CD4-positive, alpha-beta T cell treated with Interleukin-2 at 100 ng/mL for 4 hours (primary cell): ENCODE measurements around the gene PAXX.

Experiments
- DNase-seq: peaks from one replicate; pipeline ENCODE4 v3.0.0-alpha.2; 2020; ENCODE audit warnings: low spot score

PAXX gene

GRCh38 chr9:136953771-136954269, 38.4 kb upstream of the PAXX start:
- no peak for DNase-seq

DNA sequence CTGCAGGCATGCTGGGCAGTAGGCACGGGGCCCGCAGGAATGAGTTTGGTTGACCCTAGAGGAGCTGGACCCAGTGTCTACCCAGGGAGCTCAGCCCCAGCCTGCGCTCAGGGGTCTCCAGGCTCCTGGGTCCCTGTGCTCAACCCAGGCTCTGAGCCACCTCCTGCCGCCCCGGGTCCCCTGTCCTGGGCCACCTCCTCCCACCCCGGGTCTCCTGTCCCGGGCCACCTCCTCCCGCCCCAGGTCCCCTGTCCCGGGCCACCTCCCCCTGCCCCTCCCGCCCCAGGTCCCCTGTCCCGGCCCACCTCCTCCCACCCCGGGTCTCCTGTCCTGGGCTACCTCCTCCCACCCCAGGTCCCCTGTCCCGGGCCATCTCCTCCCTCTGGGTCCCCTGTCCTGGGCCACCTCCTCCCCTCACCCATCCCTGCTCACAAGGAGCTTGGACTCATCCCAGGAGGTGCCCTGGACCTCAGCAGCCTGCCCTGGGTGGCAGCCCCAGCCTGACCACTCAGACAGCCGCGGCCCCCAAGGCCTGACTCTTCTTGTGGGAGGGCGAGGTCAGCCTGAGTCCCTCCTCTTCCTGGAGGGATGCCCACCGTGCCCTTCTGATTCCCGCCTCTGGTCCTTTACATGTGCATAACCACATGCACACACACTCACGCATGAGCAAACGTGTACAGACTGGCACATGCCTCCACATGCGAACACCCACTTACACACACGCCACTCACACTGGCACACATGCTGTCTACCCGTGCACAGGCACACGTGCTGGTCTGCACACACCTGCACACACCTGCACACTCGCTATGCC, 37.7 kb upstream of the PAXX start:
- no peak for DNase-seq

- no peak for DNase-seq
Measured at GRCh38 chr9:136955202-136955942, 36.9 kb upstream of the PAXX start.

DNA sequence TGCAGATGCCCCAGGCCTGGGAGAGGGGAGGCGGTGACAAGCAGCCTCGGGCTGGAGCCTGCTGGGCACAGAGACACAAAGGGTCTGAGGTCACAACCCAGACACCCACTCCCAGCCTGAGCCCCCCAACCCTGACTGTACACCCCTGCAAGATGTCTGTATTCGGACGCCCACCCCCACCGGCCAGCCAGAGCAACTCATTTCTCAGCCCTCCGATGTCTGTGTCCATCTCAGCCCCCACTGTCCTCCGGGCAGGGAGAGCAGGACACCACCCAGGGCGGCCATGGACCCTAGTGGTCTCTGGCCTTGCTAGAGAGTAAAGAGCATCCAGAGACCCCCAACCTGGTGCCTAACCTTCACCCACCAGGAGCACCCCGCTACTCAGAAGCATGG, 36.3 kb upstream of the PAXX start:
- DNase-seq: no peak

DNA sequence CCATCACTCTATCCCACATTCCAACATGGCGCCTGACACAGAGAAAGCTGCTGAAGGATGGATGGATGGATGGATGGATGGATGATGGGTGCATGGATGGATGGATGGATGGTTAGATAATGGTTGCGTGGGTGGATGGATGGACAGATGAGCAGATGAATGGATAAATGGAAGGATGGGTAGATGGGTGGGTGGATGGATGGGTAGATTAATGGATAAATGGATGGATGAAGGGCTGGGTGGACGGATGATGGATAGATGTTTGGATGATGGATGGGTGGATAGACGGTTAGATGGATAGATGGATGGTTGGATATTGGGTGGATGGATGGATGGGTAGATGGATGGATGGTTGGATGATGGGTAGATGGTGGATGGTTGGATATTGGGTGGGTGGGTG, 35.6 kb upstream of the PAXX start:
- no peak for DNase-seq

GRCh38 chr9:136957461-136957860, 34.8 kb upstream of the PAXX start:
- DNase-seq: no peak

- no peak for DNase-seq
Measured at GRCh38 chr9:136957901-136958300, 34.3 kb upstream of the PAXX start.

- no peak for DNase-seq
Measured at GRCh38 chr9:136958473-136958872, 33.7 kb upstream of the PAXX start.

GRCh38 chr9:136958898-136959850, 33.0 kb upstream of the PAXX start:
- DNase-seq: no peak

DNA sequence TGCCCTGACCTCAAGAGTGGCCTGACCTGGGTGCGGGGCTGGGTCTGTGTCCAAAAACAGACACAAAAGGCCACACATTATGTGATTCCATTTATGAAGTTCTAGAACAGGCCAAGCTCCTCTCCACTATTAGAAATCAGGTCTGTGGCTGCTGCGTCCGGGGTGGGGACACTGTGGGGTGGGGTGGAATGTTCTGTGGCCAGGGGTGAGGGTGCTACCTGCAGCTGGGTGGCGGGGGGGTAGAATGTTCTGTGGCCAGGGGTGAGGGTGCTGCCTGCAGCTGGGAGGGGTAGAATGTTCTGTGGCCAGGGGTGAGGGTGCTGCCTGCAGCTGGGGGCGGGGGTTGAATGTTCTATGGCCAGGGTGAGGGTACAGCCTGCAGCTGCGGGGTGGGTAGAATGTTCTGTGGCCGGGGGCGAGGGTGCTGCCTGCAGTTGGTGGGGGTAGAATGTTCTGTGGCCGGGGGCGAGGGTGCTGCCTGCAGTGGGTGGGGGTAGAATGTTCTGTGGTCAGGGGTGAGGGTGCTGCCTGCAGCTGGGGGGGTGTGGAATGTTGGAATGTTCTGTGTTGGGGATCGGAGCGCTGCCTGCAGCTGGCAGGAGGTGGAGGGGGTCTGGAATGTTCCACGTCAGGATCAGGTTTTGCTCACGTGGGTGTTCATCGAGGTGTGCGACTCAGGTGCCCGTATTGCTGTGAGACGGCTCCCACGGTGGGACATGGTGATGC, 31.8 kb upstream of the PAXX start:
- DNase-seq: peak; percentile 41

DNA sequence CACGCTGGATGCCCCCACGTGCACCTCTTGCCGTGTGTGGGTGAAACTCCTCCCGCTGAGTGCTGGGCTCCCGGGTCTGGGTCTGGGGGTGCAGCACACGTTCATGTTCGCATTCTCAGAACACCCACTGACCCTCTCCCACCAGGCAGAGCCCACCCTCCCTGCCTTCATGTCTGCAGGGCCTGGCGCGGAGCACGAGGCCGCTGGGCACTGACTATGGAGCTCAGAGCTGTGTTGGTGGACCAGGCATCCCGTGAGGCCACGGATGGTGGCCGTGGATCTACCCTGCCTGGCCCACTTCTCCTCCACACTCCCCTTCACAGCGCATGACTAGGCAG, 31.3 kb upstream of the PAXX start:
- no peak for DNase-seq

GRCh38 chr9:136961279-136962065, 30.8 kb upstream of the PAXX start:
- DNase-seq: no peak

DNA sequence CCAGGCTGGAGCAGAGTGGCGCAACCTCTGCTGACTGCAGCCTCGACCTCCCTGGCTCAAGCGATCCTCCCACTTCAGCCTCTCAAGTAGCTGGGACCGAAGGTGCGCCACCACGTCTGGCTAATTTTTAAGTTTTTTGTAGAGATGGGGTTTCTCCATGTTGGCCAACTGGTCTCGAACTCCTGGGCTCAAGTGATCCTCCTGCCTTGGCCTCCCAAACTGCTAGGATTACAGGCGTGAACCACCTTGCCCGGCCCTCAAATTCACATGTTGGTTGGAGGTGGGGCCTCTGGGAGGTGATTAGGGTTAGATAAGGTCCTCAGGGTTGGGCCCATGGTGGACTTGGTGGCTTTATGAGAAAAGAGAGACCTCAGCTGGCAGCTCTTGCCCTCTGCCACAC, 30.1 kb upstream of the PAXX start:
- DNase-seq: no peak

DNA sequence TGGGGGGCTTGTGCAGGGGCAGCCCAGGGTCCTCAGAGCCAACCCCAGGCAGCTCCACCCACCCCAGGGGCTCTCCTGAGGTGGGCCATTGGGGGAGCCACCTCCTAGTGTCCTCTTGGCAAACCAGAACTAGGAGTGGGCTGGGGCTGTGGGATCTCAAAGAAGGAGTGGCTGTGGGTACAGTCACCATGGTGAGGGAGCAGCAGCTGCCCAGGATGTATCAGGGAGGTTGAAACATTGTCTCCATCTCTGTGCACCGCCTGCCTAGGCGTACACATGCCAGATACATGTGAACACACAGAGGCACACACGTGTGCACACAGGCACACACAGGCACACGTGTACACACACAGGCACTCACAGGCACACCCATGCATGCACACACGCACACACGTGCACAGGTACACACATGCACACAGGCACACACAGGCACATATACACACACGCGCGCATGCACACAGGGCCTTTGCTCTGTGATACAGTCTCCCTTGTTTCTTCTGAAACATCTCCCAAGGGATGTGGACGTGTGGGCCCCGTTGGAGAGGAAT, 29.4 kb upstream of the PAXX start:
- DNase-seq: no peak

- no peak for DNase-seq
Measured at GRCh38 chr9:136963341-136963740, 28.9 kb upstream of the PAXX start.

DNA sequence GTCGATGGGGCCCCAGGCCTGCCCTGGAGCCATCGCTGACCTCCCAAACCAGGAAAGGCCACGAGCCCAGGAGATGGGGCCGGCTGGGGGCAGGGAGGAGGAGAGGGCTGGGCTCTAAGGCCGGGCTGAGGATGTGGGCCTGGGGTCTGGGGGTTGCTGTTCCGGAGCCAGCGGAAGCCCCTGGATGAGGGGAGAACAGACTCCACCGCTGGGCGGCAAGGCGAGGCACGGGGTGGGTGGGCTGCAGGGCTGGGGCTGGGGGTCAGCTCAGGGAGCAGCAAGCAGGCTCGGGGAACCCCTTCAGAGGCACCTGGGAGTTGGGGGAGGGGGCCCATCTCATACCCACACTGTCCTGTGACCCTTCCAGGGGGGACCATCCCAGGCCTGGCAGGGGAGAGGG, 28.5 kb upstream of the PAXX start:
- no peak for DNase-seq

DNA sequence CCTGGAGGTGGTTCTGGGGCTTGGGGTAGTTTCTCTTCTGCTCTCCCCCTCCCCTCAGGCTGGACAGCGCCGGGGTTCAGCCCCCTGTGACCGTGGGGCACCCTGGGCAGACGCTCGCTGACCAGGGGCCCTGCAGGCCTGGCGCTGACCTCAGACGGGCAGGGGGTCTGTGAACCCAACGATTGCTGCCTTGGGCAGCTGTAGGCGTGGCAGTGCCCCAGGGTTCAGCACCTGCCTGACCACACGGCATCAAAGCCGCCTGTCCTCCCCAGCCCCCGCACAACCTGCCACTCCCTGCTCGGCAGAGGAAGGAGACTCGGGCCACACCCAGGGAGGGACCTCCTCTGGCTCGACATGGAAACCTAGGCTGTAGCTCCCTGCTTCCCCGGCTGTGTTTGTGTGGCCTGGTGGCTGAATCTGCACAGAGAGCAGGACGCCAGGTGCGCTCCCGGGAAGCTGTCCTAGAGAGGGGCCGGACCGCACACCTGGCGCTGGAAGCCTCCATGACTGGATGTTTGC, 28.0 kb upstream of the PAXX start:
- DNase-seq: no peak

DNA sequence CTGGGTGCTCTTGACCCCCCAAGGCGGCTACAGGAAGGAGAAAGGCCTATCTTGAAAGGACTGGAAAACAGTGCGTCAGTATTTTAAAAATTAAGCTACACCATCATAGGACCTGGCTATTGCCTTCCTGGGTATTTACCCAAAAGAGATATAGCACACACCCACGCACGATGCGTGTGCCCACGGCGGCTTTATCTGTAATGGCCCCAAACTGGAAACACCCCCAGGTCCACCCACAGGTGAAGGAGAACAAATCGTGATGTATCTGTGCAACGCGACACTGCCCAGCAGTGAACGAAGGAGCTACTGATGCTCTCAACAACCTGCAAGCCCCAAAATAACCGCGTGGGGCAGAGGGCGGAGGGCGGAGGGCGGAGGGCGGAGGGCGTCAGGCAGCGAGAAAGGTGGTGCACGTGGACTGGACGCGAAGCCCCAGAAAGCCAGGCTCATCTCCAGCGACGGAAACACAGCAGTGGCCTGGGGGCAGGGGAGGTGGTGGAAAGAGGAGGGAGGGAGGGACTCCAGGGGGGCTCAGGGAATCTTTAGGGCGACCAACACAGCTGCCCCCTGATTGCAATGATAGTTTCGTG, 27.3 kb upstream of the PAXX start:
- DNase-seq: no peak

- DNase-seq: peak; percentile 51
Measured at GRCh38 chr9:136965771-136966484, 26.3 kb upstream of the PAXX start.
